ENCODE measurements around the gene C18orf32.

C18orf32 gene

GRCh38 chr18:49486953-49487710 lies at the start of gene C18orf32:
TSS of gene C18orf32 (minus strand) at chr18:49487234. CDS start at chr18:49483748, 3,486 bp downstream.
- peak within 1 kb of the TSS; percentile 94 for H3K4me3 Mint-ChIP-seq
- peaks cover 51% of the 10 kb centered on the region for H3K36me3 Mint-ChIP-seq (ENCODE audit: low read depth)
- H3K9me3 Mint-ChIP-seq, result no peaks in the 10 kb centered on the region
- no peaks in the 10 kb centered on the region for H3K27me3 Mint-ChIP-seq (ENCODE audit: low read depth, poor library complexity)
- peak; percentile 93 for DNase-seq
- no peak for TF ChIP-seq CTCF (IDR thresholded peaks at IDR 0.05)
- H3K4me1 Mint-ChIP-seq, result peaks cover 61% of the 10 kb centered on the region
- H3K27ac Mint-ChIP-seq, result peak within 1 kb of the TSS; percentile 98

GRCh38 chr18:49534846-49535601 lies 48.0 kb upstream of the C18orf32 start:
- peaks cover 3% of the 10 kb centered on the region for H3K4me1 Mint-ChIP-seq
- no peak overlapping the region for H3K4me3 Mint-ChIP-seq
- no peaks in the 10 kb centered on the region for H3K27me3 Mint-ChIP-seq (ENCODE audit: low read depth, poor library complexity)
- H3K9me3 Mint-ChIP-seq, result peaks cover 37% of the 10 kb centered on the region
- DNase-seq, result no peak
- TF ChIP-seq CTCF (IDR thresholded peaks at IDR 0.05), result no peak
- H3K27ac Mint-ChIP-seq, result no peak overlapping the region
- no peaks in the 10 kb centered on the region for H3K36me3 Mint-ChIP-seq (ENCODE audit: low read depth)

GRCh38 chr18:49531678-49532153 lies 44.7 kb upstream of the C18orf32 start:
- Mint-ChIP-seq H3K4me1 (peaks cover 15% of the 10 kb centered on the region), H3K36me3 (ENCODE audit: low read depth) (no peaks in the 10 kb centered on the region), H3K4me3 (no peak overlapping the region), H3K9me3 (peaks cover 40% of the 10 kb centered on the region), H3K27ac (no peak overlapping the region), H3K27me3 (ENCODE audit: low read depth, poor library complexity) (no peaks in the 10 kb centered on the region)
- TF ChIP-seq CTCF (IDR thresholded peaks at IDR 0.05), result no peak
- no peak for DNase-seq

GRCh38 chr18:49529596-49529995 lies 42.6 kb upstream of the C18orf32 start:
- H3K9me3 Mint-ChIP-seq, result peaks cover 26% of the 10 kb centered on the region
- no peak for TF ChIP-seq CTCF (IDR thresholded peaks at IDR 0.05)
- H3K27me3 Mint-ChIP-seq (ENCODE audit: low read depth, poor library complexity), result no peaks in the 10 kb centered on the region
- no peak overlapping the region for H3K27ac Mint-ChIP-seq
- DNase-seq, result no peak
- no peak overlapping the region for H3K4me3 Mint-ChIP-seq
- H3K36me3 Mint-ChIP-seq (ENCODE audit: low read depth), result no peaks in the 10 kb centered on the region
- peaks cover 15% of the 10 kb centered on the region for H3K4me1 Mint-ChIP-seq

- H3K36me3 Mint-ChIP-seq (ENCODE audit: low read depth), result no peaks in the 10 kb centered on the region
- no peak for DNase-seq
Observed at GRCh38 chr18:49527631-49528327, 40.7 kb upstream of the C18orf32 start.

More at GRCh38 chr18:49527631-49528327, 40.7 kb upstream of the C18orf32 start:
- peaks cover 21% of the 10 kb centered on the region for H3K9me3 Mint-ChIP-seq
- H3K27me3 Mint-ChIP-seq (ENCODE audit: low read depth, poor library complexity), result peaks cover 5% of the 10 kb centered on the region
- H3K4me3 Mint-ChIP-seq, result no peak overlapping the region
- no peak overlapping the region for H3K27ac Mint-ChIP-seq
- no peak for TF ChIP-seq CTCF (IDR thresholded peaks at IDR 0.05)
- peaks cover 21% of the 10 kb centered on the region for H3K4me1 Mint-ChIP-seq
